B cell (primary cell): ENCODE data around the gene ACTR6.

Experiments
- EZH2 ChIP-seq: IDR thresholded peaks from 2 replicates; pipeline ENCODE4 v1.6.1; 2012; ENCODE audit warnings: borderline replicate concordance, low read depth, mild to moderate bottlenecking, moderate library complexity, low read length; ENCODE audit not compliant: insufficient read depth, poor library complexity, severe bottlenecking
- TF ChIP-seq, protein P1 (sequence below): fragments of 200-600 bp; IDR thresholded peaks from one replicate; pipeline ENCODE4 v1.8.0; 2022; ENCODE audit warnings: antibody characterized with exemption, mild to moderate bottlenecking

DNA sequence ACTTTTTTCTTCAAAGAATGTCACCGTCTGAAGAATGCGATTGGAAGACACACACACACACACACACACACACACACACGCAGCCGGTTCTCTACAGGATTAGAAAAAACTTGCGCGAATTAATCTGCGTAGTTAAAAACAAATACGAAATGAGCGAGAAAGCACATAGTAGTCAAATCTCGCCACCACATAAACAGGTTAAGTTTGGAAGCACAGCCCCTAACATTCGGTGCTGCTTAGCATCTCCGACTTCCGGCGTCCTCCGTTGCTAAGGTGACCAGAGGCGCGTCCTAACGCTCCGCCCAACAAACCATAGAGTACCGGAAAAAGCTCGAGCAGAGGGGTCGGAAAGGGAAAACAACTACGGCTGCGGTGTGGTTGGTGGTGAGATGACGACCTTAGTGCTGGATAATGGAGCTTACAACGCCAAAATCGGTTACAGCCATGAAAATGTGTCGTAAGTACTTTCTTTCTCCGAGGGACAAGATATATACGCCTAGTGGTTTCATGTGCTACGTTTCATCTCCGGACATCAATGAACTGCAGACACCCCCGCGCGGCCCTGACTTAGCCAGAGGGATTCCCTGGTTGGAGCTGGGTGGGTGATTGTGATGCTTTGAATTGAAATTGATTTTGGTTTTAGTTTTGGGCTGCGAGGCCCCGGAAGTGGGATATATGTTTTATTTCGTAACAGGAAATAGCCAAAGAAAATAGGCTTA lies at the start of gene ACTR6:
- no peak for TF ChIP-seq EZH2
- TF ChIP-seq, protein P1, sequence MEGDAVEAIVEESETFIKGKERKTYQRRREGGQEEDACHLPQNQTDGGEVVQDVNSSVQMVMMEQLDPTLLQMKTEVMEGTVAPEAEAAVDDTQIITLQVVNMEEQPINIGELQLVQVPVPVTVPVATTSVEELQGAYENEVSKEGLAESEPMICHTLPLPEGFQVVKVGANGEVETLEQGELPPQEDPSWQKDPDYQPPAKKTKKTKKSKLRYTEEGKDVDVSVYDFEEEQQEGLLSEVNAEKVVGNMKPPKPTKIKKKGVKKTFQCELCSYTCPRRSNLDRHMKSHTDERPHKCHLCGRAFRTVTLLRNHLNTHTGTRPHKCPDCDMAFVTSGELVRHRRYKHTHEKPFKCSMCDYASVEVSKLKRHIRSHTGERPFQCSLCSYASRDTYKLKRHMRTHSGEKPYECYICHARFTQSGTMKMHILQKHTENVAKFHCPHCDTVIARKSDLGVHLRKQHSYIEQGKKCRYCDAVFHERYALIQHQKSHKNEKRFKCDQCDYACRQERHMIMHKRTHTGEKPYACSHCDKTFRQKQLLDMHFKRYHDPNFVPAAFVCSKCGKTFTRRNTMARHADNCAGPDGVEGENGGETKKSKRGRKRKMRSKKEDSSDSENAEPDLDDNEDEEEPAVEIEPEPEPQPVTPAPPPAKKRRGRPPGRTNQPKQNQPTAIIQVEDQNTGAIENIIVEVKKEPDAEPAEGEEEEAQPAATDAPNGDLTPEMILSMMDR: no peak
